Chondrocyte (in vitro differentiated cells): Measurements from ENCODE around the gene NOVA1. TPM values are rescaled to one million over a fixed set of nuclear protein-coding genes. Genes with fewer than 3 reads are reported as not detected.

Experiments used
- DNase-seq: peaks from one replicate; pipeline ENCODE4 v3.0.0; 2021; ENCODE audit warnings: mixed read lengths, low spot score
- H3K27ac Mint-ChIP-seq: one replicate; pipeline ENCODE4 v1.8.0; 2021; ENCODE audit warnings: mild to moderate bottlenecking, moderate library complexity, mixed read lengths; ENCODE audit not compliant: unreplicated experiment
- H3K27me3 Mint-ChIP-seq: 2 replicates; pipeline ENCODE4 v1.8.0; 2021; ENCODE audit warnings: low read depth, mixed read lengths
- H3K36me3 Mint-ChIP-seq: 2 replicates; pipeline ENCODE4 v1.8.0; 2021; ENCODE audit warnings: low read depth, mixed read lengths
- H3K4me1 Mint-ChIP-seq: 2 replicates; pipeline ENCODE4 v1.8.0; 2021; ENCODE audit warnings: low read depth, mild to moderate bottlenecking, mixed read lengths
- H3K4me3 Mint-ChIP-seq: one replicate; pipeline ENCODE4 v1.8.0; 2021; ENCODE audit warnings: mild to moderate bottlenecking, moderate library complexity, mixed read lengths; ENCODE audit not compliant: unreplicated experiment
- H3K9me3 Mint-ChIP-seq: 2 replicates; pipeline ENCODE4 v1.8.0; 2021; ENCODE audit warnings: low read depth, mixed read lengths
- CTCF ChIP-seq: fragments of 200-600 bp; sonication (generic); IDR thresholded peaks from 2 replicates; pipeline ENCODE4 v1.5.0; 2021; ENCODE audit warnings: antibody characterized with exemption, mild to moderate bottlenecking, moderate library complexity
- total RNA-seq: library from RNA; stranded (reverse); gene quantifications from 3 replicates; pipeline ENCODE4 v1.2.1, GENCODE V29; 2021

Gene NOVA1
- total RNA-seq, 1 donor from 2014 or later, result 0.97 TPM

DNA sequence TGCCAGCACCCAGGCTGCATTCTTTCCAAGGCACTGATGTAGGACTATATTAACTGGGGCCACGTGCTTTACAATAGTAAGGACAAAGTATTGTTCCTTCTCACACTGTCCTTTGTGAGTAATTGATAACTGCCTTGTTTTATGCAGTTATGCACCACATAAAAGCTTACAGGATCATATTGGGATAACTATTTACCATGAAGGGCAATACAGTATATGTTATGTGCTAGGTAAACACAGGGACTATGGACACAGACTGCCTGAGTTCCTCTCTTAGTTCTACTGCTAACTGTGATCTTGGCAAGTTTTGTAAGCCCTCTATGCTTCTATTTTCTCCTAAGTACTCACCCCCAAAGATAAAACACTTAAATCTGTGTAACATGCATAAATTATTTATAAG is 183.7 kb downstream of the NOVA1 start:
- no peaks in the 10 kb centered on the region for H3K9me3 Mint-ChIP-seq
- no peak for TF ChIP-seq CTCF
- H3K27ac Mint-ChIP-seq, result no peak overlapping the region
- no peaks in the 10 kb centered on the region for H3K36me3 Mint-ChIP-seq
- no peak overlapping the region for H3K4me3 Mint-ChIP-seq
- no peaks in the 10 kb centered on the region for H3K4me1 Mint-ChIP-seq
- H3K27me3 Mint-ChIP-seq, result peaks cover 2% of the 10 kb centered on the region
- DNase-seq, result no peak

GRCh38 chr14:26412421-26412820 is 185.4 kb downstream of the NOVA1 start:
- H3K36me3 Mint-ChIP-seq, result no peaks in the 10 kb centered on the region
- H3K4me3 Mint-ChIP-seq, result no peak overlapping the region
- no peak for TF ChIP-seq CTCF
- H3K9me3 Mint-ChIP-seq, result no peaks in the 10 kb centered on the region
- H3K4me1 Mint-ChIP-seq, result no peaks in the 10 kb centered on the region
- no peak for DNase-seq
- H3K27me3 Mint-ChIP-seq, result peaks cover 2% of the 10 kb centered on the region
- no peak overlapping the region for H3K27ac Mint-ChIP-seq

- DNase-seq, result no peak
- Mint-ChIP-seq H3K9me3 (no peaks in the 10 kb centered on the region), H3K4me3 (no peak overlapping the region), H3K27ac (no peak overlapping the region), H3K4me1 (no peaks in the 10 kb centered on the region), H3K36me3 (no peaks in the 10 kb centered on the region), H3K27me3 (peaks cover 2% of the 10 kb centered on the region)
- no peak for TF ChIP-seq CTCF
Measured at GRCh38 chr14:26410189-26410685, 187.6 kb downstream of the NOVA1 start.

DNA sequence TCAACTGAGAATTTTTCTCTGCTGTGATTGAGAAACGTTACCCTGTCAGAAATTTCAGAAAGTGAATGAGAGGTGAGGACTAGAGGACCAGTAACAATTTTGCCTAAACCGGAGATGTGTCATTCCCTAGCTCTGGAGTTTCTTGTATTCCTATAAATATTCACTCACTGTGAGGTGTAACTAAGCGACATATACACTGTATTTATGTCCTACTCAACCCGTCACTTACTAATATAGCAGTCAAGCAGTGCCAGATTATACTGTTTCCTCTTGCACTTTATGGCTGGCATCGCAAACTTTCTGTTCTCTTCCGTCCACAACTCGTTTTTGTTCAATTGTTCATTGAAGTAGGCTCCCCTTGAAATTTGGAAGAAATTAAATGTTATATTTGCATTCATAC is 192.9 kb downstream of the NOVA1 start:
- TF ChIP-seq CTCF, result no peak
- Mint-ChIP-seq H3K9me3 (no peaks in the 10 kb centered on the region), H3K4me3 (no peak overlapping the region), H3K27ac (no peak overlapping the region), H3K27me3 (peaks cover 4% of the 10 kb centered on the region), H3K4me1 (no peaks in the 10 kb centered on the region), H3K36me3 (no peaks in the 10 kb centered on the region)
- no peak for DNase-seq

DNA sequence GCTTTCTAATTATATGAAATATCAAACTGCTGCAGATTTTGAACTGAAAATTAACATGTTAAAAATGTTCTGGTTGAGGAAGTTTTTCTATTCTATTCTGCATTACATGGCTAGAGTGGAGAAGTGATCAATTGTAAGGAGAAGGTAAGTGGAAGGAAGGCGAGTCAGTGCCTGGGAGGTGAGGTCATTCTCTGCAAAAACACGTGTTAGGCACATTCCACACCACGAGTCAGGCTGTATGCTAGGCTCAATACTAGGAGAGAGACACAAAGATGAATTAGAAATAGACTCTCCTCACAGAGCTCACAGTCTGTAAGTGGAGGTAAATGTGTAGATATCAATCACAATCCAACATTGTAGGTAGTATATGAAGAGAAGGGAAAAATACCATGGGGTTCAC is 194.1 kb downstream of the NOVA1 start:
- H3K9me3 Mint-ChIP-seq, result no peaks in the 10 kb centered on the region
- DNase-seq, result no peak
- no peaks in the 10 kb centered on the region for H3K4me1 Mint-ChIP-seq
- TF ChIP-seq CTCF, result no peak
- no peaks in the 10 kb centered on the region for H3K36me3 Mint-ChIP-seq
- H3K27ac Mint-ChIP-seq, result no peak overlapping the region
- peaks cover 4% of the 10 kb centered on the region for H3K27me3 Mint-ChIP-seq
- no peak overlapping the region for H3K4me3 Mint-ChIP-seq
